ENCODE measurements around the gene SNTB2. TPM values are rescaled to one million over a fixed set of nuclear protein-coding genes. Genes with fewer than 3 reads are reported as not detected.
A peak's percentile ranks its signal among the peaks of the same experiment; 100 is the strongest.

Gene SNTB2
- total and polyA plus RNA-seq, 2 of the 4 experiments (the other 2 are of a cell fraction): 23.5 to 47.5 TPM

DNA sequence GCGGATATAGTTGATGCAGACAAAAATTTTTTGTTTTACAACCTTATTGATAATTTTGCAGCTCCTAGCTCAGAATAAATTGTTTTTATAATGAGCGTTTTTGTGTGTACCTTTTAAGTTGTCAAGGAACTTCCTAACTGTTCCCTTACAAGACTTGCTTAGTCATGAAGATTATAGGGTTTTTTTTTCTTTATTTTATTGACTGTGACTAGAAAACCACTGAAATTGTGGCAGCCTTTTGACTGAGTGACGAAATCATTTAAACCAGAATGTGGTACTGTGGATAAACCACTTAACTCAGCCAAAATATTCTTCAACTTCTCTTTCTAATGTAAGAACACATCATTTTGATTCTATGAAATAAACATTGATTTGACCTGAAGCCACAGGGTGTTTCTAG, 83.4 kb downstream of the SNTB2 start:
- Histone ChIP-seq H3K4me2 (ENCODE audit: low read depth, low read length) (no peak overlapping the region), H3K14ac (replicated peaks; ENCODE audit: low read depth, low read length) (no peak overlapping the region), H3K4me1 (ENCODE audit: control insufficient read depth, insufficient read depth, low read length) (peaks cover 14% of the 10 kb centered on the region), H2BK15ac (ENCODE audit: low read depth, low read length) (no peak overlapping the region), H3K4ac (ENCODE audit: low read depth, low read length) (no peak overlapping the region), H3K9me3 (ENCODE audit: control insufficient read depth, insufficient read depth, low read length) (no peaks in the 10 kb centered on the region), H3K36me3 (ENCODE audit: control insufficient read depth, insufficient read depth, low read length) (peaks cover 9% of the 10 kb centered on the region), H4K8ac (ENCODE audit: low read depth in 2 of 2, low read length in 2 of 2) (no peak overlapping the region; a peak in 1 of 4 replicates), H3K4me3 (ENCODE audit: insufficient read depth, low read depth, low read length) (no peak overlapping the region), H2BK120ac (ENCODE audit: low read depth, low read length) (no peak overlapping the region), H4K91ac (ENCODE audit: insufficient read depth, low read depth, low read length) (no peak overlapping the region), H4K5ac (ENCODE audit: low read depth, low read length) (no peak overlapping the region), H2AK9ac (replicated peaks; ENCODE audit: low read depth, low read length, poor library complexity) (no peak overlapping the region), H3K27ac (ENCODE audit: insufficient read depth, low read length) (no peak overlapping the region), H2BK5ac (ENCODE audit: low read depth, low read length, poor library complexity, severe bottlenecking) (peak overlapping the region; percentile 69), H3K9ac (ENCODE audit: low read depth, low read length) (no peak overlapping the region), H3K23ac (ENCODE audit: low read depth, low read length) (no peak overlapping the region), H3K18ac (ENCODE audit: low read depth, low read length) (no peak overlapping the region), H2AK5ac (ENCODE audit: low read depth, low read length) (no peak overlapping the region), H3K79me1 (ENCODE audit: low read depth in 1 of 2, low read length in 2 of 2) (peaks cover 29 to 51% of the 10 kb centered on the region in 2 experiments), H3K27me3 (ENCODE audit: control insufficient read depth, insufficient read depth, low read length) (no peaks in the 10 kb centered on the region), H3K56ac (ENCODE audit: extremely low read depth, insufficient read depth, low read length) (no peak overlapping the region), H2AFZ (replicated peaks; ENCODE audit: low read length, poor library complexity) (no peak overlapping the region), H2BK20ac (ENCODE audit: low read depth, low read length) (no peak overlapping the region), H3K9me1 (ENCODE audit: insufficient read depth, low read length) (peaks cover 10% of the 10 kb centered on the region), H4K20me1 (ENCODE audit: insufficient read depth, low read length) (no peaks in the 10 kb centered on the region)
- no peak for ATAC-seq (ENCODE audit: low read depth)
- ChIA-PET CTCF (no interaction called here), POLR2A (ENCODE audit: unreplicated experiment) (no interaction called here)
- dilution Hi-C loops (cut with HindIII; ENCODE audit: low sequenced_read_pairs, unreplicated experiment): no loop called here
- TF ChIP-seq MXI1 (IDR thresholded peaks at IDR 0.05; ENCODE audit: borderline replicate concordance, low read depth, low read length): no peak
- no peak for TF ChIP-seq RCOR1 (IDR thresholded peaks at IDR 0.05; ENCODE audit: insufficient replicate concordance, low read length)
- TF ChIP-seq MAZ (IDR thresholded peaks at IDR 0.05; ENCODE audit: borderline replicate concordance, low read depth, low read length): no peak
- no peak; the same call in 1 of the 2 replicates for TF ChIP-seq MAFK (IDR thresholded peaks at IDR 0.05; ENCODE audit: low read depth, low read length)
- TF ChIP-seq CHD1 (IDR thresholded peaks at IDR 0.05; ENCODE audit: low read depth, low read length): no peak
- TF ChIP-seq CEBPB (IDR thresholded peaks at IDR 0.05; ENCODE audit: low read depth, low read length): peak; percentile 37; the same call in 1 of the 2 replicates
- no peak for TF ChIP-seq RFX5 (IDR thresholded peaks at IDR 0.05; ENCODE audit: low read depth, low read length)
- TF ChIP-seq POLR2A (IDR thresholded peaks at IDR 0.05; ENCODE audit: low read depth, low read length): no peak
- TF ChIP-seq BHLHE40 (IDR thresholded peaks at IDR 0.05; ENCODE audit: low read depth, low read length): no peak
- TF ChIP-seq, protein P1, sequence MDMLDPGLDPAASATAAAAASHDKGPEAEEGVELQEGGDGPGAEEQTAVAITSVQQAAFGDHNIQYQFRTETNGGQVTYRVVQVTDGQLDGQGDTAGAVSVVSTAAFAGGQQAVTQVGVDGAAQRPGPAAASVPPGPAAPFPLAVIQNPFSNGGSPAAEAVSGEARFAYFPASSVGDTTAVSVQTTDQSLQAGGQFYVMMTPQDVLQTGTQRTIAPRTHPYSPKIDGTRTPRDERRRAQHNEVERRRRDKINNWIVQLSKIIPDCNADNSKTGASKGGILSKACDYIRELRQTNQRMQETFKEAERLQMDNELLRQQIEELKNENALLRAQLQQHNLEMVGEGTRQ (IDR thresholded peaks at IDR 0.05; ENCODE audit: low read depth, low read length): no peak
- TF ChIP-seq RAD21 (IDR thresholded peaks at IDR 0.05; ENCODE audit: low read length): no peak
- TF ChIP-seq FOS (IDR thresholded peaks at IDR 0.05; ENCODE audit: low read depth, low read length): no peak
- peak; percentile 38; the same call in 1 of the 2 replicates for TF ChIP-seq NFE2L2 (IDR thresholded peaks at IDR 0.05; ENCODE audit: low read depth, low read length)
- TF ChIP-seq, protein P2, sequence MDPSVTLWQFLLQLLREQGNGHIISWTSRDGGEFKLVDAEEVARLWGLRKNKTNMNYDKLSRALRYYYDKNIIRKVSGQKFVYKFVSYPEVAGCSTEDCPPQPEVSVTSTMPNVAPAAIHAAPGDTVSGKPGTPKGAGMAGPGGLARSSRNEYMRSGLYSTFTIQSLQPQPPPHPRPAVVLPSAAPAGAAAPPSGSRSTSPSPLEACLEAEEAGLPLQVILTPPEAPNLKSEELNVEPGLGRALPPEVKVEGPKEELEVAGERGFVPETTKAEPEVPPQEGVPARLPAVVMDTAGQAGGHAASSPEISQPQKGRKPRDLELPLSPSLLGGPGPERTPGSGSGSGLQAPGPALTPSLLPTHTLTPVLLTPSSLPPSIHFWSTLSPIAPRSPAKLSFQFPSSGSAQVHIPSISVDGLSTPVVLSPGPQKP (IDR thresholded peaks at IDR 0.05; ENCODE audit: borderline replicate concordance, low read depth, low read length): no peak
- no peak for TF ChIP-seq SMC3 (IDR thresholded peaks at IDR 0.05; ENCODE audit: low read depth, low read length)
- TF ChIP-seq, protein P3, sequence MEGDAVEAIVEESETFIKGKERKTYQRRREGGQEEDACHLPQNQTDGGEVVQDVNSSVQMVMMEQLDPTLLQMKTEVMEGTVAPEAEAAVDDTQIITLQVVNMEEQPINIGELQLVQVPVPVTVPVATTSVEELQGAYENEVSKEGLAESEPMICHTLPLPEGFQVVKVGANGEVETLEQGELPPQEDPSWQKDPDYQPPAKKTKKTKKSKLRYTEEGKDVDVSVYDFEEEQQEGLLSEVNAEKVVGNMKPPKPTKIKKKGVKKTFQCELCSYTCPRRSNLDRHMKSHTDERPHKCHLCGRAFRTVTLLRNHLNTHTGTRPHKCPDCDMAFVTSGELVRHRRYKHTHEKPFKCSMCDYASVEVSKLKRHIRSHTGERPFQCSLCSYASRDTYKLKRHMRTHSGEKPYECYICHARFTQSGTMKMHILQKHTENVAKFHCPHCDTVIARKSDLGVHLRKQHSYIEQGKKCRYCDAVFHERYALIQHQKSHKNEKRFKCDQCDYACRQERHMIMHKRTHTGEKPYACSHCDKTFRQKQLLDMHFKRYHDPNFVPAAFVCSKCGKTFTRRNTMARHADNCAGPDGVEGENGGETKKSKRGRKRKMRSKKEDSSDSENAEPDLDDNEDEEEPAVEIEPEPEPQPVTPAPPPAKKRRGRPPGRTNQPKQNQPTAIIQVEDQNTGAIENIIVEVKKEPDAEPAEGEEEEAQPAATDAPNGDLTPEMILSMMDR (conservative IDR thresholded peaks at IDR 0.05; ENCODE audit: low read depth, low read length): no peak
- in situ Hi-C loops (cut with MboI; ENCODE audit: low sequenced_read_pairs): no loop called here
- BruUV-seq (replicated peaks): no TSS peak
- no CpG with 5 or more reads among the region's 3 CpGs for WGBS, 2 experiments (ENCODE audit: extremely low coverage in 2 of 2, insufficient read length in 1 of 2)
- peak; percentile 31 for DNase-seq
- intact Hi-C loops (cut with micrococcal nuclease): no loop called here

Measured in IMR-90 (cell line).